ENCODE measurements around the gene PPP1R18.
"Not testable (repeated sequence)": the region's sequence is repeated elsewhere in the genome, so short reads cannot be mapped to it uniquely, and the experiment has no call there.

The PPP1R18 gene

GRCh38 chr6:30664994-30665767, 21.3 kb downstream of the PPP1R18 start:
- peaks cover 16% of the 10 kb centered on the region for H3K36me3 ChIP-seq (ENCODE audit: control insufficient read depth, insufficient read depth, low read length)
- H3K9ac ChIP-seq (ENCODE audit: low read length), result no peak overlapping the region
- H3K27me3 ChIP-seq (ENCODE audit: control insufficient read depth, insufficient read depth, low read length), result no peaks in the 10 kb centered on the region
- H3K9me3 ChIP-seq (ENCODE audit: control insufficient read depth, low read length), result no peaks in the 10 kb centered on the region
- H3K4me1 ChIP-seq (ENCODE audit: control insufficient read depth, insufficient read depth, low read length), result no peaks in the 10 kb centered on the region
- no peak overlapping the region for H3K4me3 ChIP-seq (ENCODE audit: low read length)

GRCh38 chr6:30657922-30658321, 28.5 kb downstream of the PPP1R18 start:
- not testable (repeated sequence) for H3K27me3 ChIP-seq (ENCODE audit: control insufficient read depth, insufficient read depth, low read length); H3K4me1 ChIP-seq (ENCODE audit: control insufficient read depth, insufficient read depth, low read length); H3K9me3 ChIP-seq (ENCODE audit: control insufficient read depth, low read length); H3K9ac ChIP-seq (ENCODE audit: low read length); H3K4me3 ChIP-seq (ENCODE audit: low read length)
- H3K36me3 ChIP-seq (ENCODE audit: control insufficient read depth, insufficient read depth, low read length), result peaks cover 46% of the 10 kb centered on the region

GRCh38 chr6:30657454-30657853, 29.0 kb downstream of the PPP1R18 start:
- no peak overlapping the region for H3K4me3 ChIP-seq (ENCODE audit: low read length)
- peaks cover 45% of the 10 kb centered on the region for H3K36me3 ChIP-seq (ENCODE audit: control insufficient read depth, insufficient read depth, low read length)
- no peak overlapping the region for H3K9ac ChIP-seq (ENCODE audit: low read length)
- H3K27me3 ChIP-seq (ENCODE audit: control insufficient read depth, insufficient read depth, low read length), result no peaks in the 10 kb centered on the region
- no peaks in the 10 kb centered on the region for H3K4me1 ChIP-seq (ENCODE audit: control insufficient read depth, insufficient read depth, low read length)
- no peaks in the 10 kb centered on the region for H3K9me3 ChIP-seq (ENCODE audit: control insufficient read depth, low read length)

GRCh38 chr6:30656513-30656912, 29.9 kb downstream of the PPP1R18 start:
- Histone ChIP-seq H3K36me3 (ENCODE audit: control insufficient read depth, insufficient read depth, low read length) (peaks cover 46% of the 10 kb centered on the region), H3K9me3 (ENCODE audit: control insufficient read depth, low read length) (no peaks in the 10 kb centered on the region), H3K27me3 (ENCODE audit: control insufficient read depth, insufficient read depth, low read length) (no peaks in the 10 kb centered on the region), H3K4me3 (ENCODE audit: low read length) (no peak overlapping the region), H3K9ac (ENCODE audit: low read length) (no peak overlapping the region), H3K4me1 (ENCODE audit: control insufficient read depth, insufficient read depth, low read length) (no peaks in the 10 kb centered on the region)

GRCh38 chr6:30655743-30656094, 30.7 kb downstream of the PPP1R18 start:
- Histone ChIP-seq H3K36me3 (ENCODE audit: control insufficient read depth, insufficient read depth, low read length) (peaks cover 43% of the 10 kb centered on the region), H3K4me1 (ENCODE audit: control insufficient read depth, insufficient read depth, low read length) (no peaks in the 10 kb centered on the region), H3K4me3 (ENCODE audit: low read length) (no peak overlapping the region), H3K27me3 (ENCODE audit: control insufficient read depth, insufficient read depth, low read length) (no peaks in the 10 kb centered on the region), H3K9ac (ENCODE audit: low read length) (no peak overlapping the region), H3K9me3 (ENCODE audit: control insufficient read depth, low read length) (no peaks in the 10 kb centered on the region)

GRCh38 chr6:30654798-30655742, 31.4 kb downstream of the PPP1R18 start:
- no peaks in the 10 kb centered on the region for H3K4me1 ChIP-seq (ENCODE audit: control insufficient read depth, insufficient read depth, low read length)
- no peak overlapping the region for H3K4me3 ChIP-seq (ENCODE audit: low read length)
- H3K9me3 ChIP-seq (ENCODE audit: control insufficient read depth, low read length), result no peaks in the 10 kb centered on the region
- no peak overlapping the region for H3K9ac ChIP-seq (ENCODE audit: low read length)
- peaks cover 43% of the 10 kb centered on the region for H3K36me3 ChIP-seq (ENCODE audit: control insufficient read depth, insufficient read depth, low read length)
- H3K27me3 ChIP-seq (ENCODE audit: control insufficient read depth, insufficient read depth, low read length), result no peaks in the 10 kb centered on the region

- no peaks in the 10 kb centered on the region for H3K27me3 ChIP-seq (ENCODE audit: control insufficient read depth, insufficient read depth, low read length)
- H3K9ac ChIP-seq (ENCODE audit: low read length), result no peak overlapping the region
- no peaks in the 10 kb centered on the region for H3K9me3 ChIP-seq (ENCODE audit: control insufficient read depth, low read length)
- no peak overlapping the region for H3K4me3 ChIP-seq (ENCODE audit: low read length)
- H3K36me3 ChIP-seq (ENCODE audit: control insufficient read depth, insufficient read depth, low read length), result peaks cover 27% of the 10 kb centered on the region
- H3K4me1 ChIP-seq (ENCODE audit: control insufficient read depth, insufficient read depth, low read length), result peaks cover 6% of the 10 kb centered on the region
Observed at GRCh38 chr6:30651143-30651542, 35.3 kb downstream of the PPP1R18 start.

- Histone ChIP-seq H3K4me3 (ENCODE audit: low read length) (peak overlapping the region; percentile 77), H3K9ac (ENCODE audit: low read length) (peak overlapping the region; percentile 93), H3K9me3 (ENCODE audit: control insufficient read depth, low read length) (no peaks in the 10 kb centered on the region), H3K36me3 (ENCODE audit: control insufficient read depth, insufficient read depth, low read length) (peaks cover 7% of the 10 kb centered on the region), H3K27me3 (ENCODE audit: control insufficient read depth, insufficient read depth, low read length) (no peaks in the 10 kb centered on the region), H3K4me1 (ENCODE audit: control insufficient read depth, insufficient read depth, low read length) (peaks cover 11% of the 10 kb centered on the region)
Observed at GRCh38 chr6:30647242-30648116, 39.0 kb downstream of the PPP1R18 start.

GRCh38 chr6:30646450-30647241, 39.8 kb downstream of the PPP1R18 start, which contains the start of gene C6orf136:
Gene C6orf136, plus strand, starts transcription at chr6:30647133. Its CDS starts 99 bp downstream, at chr6:30647232.
- Histone ChIP-seq H3K9ac (ENCODE audit: low read length) (peak within 1 kb of the TSS; percentile 93), H3K36me3 (ENCODE audit: control insufficient read depth, insufficient read depth, low read length) (peaks cover 1% of the 10 kb centered on the region), H3K4me1 (ENCODE audit: control insufficient read depth, insufficient read depth, low read length) (peaks cover 11% of the 10 kb centered on the region), H3K9me3 (ENCODE audit: control insufficient read depth, low read length) (no peaks in the 10 kb centered on the region), H3K27me3 (ENCODE audit: control insufficient read depth, insufficient read depth, low read length) (no peaks in the 10 kb centered on the region), H3K4me3 (ENCODE audit: low read length) (peak within 1 kb of the TSS; percentile 77)

- Histone ChIP-seq H3K4me3 (ENCODE audit: low read length) (no peak overlapping the region), H3K4me1 (ENCODE audit: control insufficient read depth, insufficient read depth, low read length) (peaks cover 11% of the 10 kb centered on the region), H3K9ac (ENCODE audit: low read length) (peak overlapping the region; percentile 93), H3K27me3 (ENCODE audit: control insufficient read depth, insufficient read depth, low read length) (no peaks in the 10 kb centered on the region), H3K9me3 (ENCODE audit: control insufficient read depth, low read length) (no peaks in the 10 kb centered on the region), H3K36me3 (ENCODE audit: control insufficient read depth, insufficient read depth, low read length) (no peaks in the 10 kb centered on the region)
Observed at GRCh38 chr6:30645989-30646388, 40.5 kb downstream of the PPP1R18 start.

- Histone ChIP-seq H3K36me3 (ENCODE audit: control insufficient read depth, insufficient read depth, low read length) (no peaks in the 10 kb centered on the region), H3K4me3 (ENCODE audit: low read length) (no peak overlapping the region), H3K9me3 (ENCODE audit: control insufficient read depth, low read length) (no peaks in the 10 kb centered on the region), H3K27me3 (ENCODE audit: control insufficient read depth, insufficient read depth, low read length) (no peaks in the 10 kb centered on the region), H3K4me1 (ENCODE audit: control insufficient read depth, insufficient read depth, low read length) (peaks cover 11% of the 10 kb centered on the region), H3K9ac (ENCODE audit: low read length) (no peak overlapping the region)
Observed at GRCh38 chr6:30644769-30645168, 41.7 kb downstream of the PPP1R18 start.

All from mucosa of stomach (tissue), 1 donor.